Endothelial cell of umbilical vein (primary cell): ENCODE measurements around the gene SLC10A4.

Experiments
- EZH2 ChIP-seq: IDR thresholded peaks from 2 replicates; pipeline ENCODE4 v1.6.1; 2012; ENCODE audit warnings: borderline replicate concordance, low read depth, mild to moderate bottlenecking, moderate library complexity, low read length, inconsistent platforms; ENCODE audit not compliant: severe bottlenecking
- MYC ChIP-seq: IDR thresholded peaks from one replicate; pipeline ENCODE4 v1.6.1; 2011; ENCODE audit warnings: mild to moderate bottlenecking, low read depth, low read length
- POLR2A ChIP-seq: IDR thresholded peaks from 2 replicates; pipeline ENCODE4 v1.6.1; 2012; ENCODE audit warnings: low read depth, mild to moderate bottlenecking, control low read depth, low read length
- POLR2AphosphoS5 ChIP-seq: IDR thresholded peaks from 2 replicates; pipeline ENCODE4 v1.6.1; 2012; ENCODE audit warnings: low read depth, mild to moderate bottlenecking, control low read depth, low read length, moderate library complexity; ENCODE audit not compliant: insufficient read depth
- TF ChIP-seq, protein P1 (sequence below), 2 donors: IDR thresholded peaks; 1 replicate in 1 of 2; 2 replicates in 1 of 2; pipeline ENCODE4 v1.5.1; 2011; ENCODE audit warnings: low read length in 2 of 2, mild to moderate bottlenecking in 2 of 2, moderate library complexity in 2 of 2, control low read depth in 1 of 2, inconsistent platforms in 1 of 2, low read depth in 1 of 2; ENCODE audit not compliant: insufficient read depth in 1 of 2; ENCODE audit errors: extremely low read depth in 1 of 2
- TF ChIP-seq, protein P2 (sequence below): IDR thresholded peaks from 2 replicates; pipeline ENCODE4 v1.6.1; 2011; ENCODE audit not compliant: insufficient read depth, insufficient read length

DNA sequence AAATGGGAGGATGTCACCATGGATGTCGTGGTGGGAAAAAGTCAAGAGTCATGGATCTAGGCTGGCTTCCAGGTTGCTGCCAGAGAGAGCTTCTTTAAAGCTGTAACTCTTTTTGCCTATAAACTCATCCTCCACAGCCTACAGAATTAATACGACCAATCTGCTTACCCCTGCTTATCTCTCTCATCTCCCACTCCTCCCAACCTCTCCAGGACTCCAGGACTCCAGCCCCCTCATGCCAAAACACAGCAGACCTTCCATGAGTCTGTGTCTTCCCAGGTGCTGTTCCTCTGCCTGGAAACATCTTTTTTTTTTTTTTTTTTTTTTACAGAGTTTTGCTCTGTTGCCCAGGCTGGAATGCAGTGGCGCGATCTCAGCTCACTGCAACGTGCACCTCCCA, 15.3 kb upstream of the SLC10A4 start:
- TF ChIP-seq, protein P1, sequence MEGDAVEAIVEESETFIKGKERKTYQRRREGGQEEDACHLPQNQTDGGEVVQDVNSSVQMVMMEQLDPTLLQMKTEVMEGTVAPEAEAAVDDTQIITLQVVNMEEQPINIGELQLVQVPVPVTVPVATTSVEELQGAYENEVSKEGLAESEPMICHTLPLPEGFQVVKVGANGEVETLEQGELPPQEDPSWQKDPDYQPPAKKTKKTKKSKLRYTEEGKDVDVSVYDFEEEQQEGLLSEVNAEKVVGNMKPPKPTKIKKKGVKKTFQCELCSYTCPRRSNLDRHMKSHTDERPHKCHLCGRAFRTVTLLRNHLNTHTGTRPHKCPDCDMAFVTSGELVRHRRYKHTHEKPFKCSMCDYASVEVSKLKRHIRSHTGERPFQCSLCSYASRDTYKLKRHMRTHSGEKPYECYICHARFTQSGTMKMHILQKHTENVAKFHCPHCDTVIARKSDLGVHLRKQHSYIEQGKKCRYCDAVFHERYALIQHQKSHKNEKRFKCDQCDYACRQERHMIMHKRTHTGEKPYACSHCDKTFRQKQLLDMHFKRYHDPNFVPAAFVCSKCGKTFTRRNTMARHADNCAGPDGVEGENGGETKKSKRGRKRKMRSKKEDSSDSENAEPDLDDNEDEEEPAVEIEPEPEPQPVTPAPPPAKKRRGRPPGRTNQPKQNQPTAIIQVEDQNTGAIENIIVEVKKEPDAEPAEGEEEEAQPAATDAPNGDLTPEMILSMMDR (IDR thresholded peaks at IDR 0.05; ENCODE audit: extremely low read depth in 1 of 2, insufficient read depth in 1 of 2, low read depth in 1 of 2, low read length in 2 of 2) = no peak
- TF ChIP-seq, protein P2, sequence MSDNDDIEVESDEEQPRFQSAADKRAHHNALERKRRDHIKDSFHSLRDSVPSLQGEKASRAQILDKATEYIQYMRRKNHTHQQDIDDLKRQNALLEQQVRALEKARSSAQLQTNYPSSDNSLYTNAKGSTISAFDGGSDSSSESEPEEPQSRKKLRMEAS = no peak
- TF ChIP-seq MYC (no peak), POLR2A (no peak), EZH2 (no peak), POLR2AphosphoS5 (no peak)
